Tibial nerve (tissue), 4 donors: ENCODE data around the gene CACTIN.

Source experiments
- CTCF ChIP-seq, 5 experiments: fragments of 200-600 bp in 3 of 5; fragments of 450-650 bp in 2 of 5; sonication (generic) in 3 of 5; IDR thresholded peaks; one replicate each; pipeline ENCODE4 v1.5.1; 2016 to 2019; ENCODE audit warnings: antibody characterized with exemption in 5 of 5, mild to moderate bottlenecking in 3 of 5, moderate library complexity in 2 of 5
- EP300 ChIP-seq, 2 donors: sonication (generic); formaldehyde crosslinking; IDR thresholded peaks; one replicate each; pipeline ENCODE4 v1.6.1; 2017; ENCODE audit warnings: antibody characterized with exemption in 2 of 2, mild to moderate bottlenecking in 1 of 2

GRCh38 chr19:3631053-3631861 lies 4.7 kb upstream of the CACTIN start:
- TF ChIP-seq EP300 (IDR thresholded peaks at IDR 0.05), result no peak
- TF ChIP-seq CTCF (IDR thresholded peaks at IDR 0.05), result no peak
